HEK293 (cell line): ENCODE data around the gene DEPDC5.

Experiments
- CTCF ChIA-PET: fragments of 350-600 bp; formaldehyde crosslinking; extraction: SDS; loops from one replicate; lab custom pipeline; 2021; ENCODE audit warnings: antibody characterized with exemption; lab: Yijun Ruan, JAX
- POLR2A ChIA-PET: fragments of 300-600 bp; formaldehyde crosslinking; extraction: SDS; loops from one replicate; lab custom pipeline; 2020; ENCODE audit warnings: antibody characterized with exemption, inconsistent platforms; lab: Yijun Ruan, JAX
- H3K27ac ChIP-seq: fragments of 200-500 bp; sonication (Bioruptor generic); 2 replicates; pipeline ENCODE4 v1.5.1; 2014; ENCODE audit warnings: low read depth, low read length, control low read depth, inconsistent platforms; ENCODE audit errors: extremely low read depth
- H3K36me3 ChIP-seq, 2 experiments: fragments of 200-500 bp in 1 of 2; sonication (Bioruptor generic) in 1 of 2; 1 replicate in 1 of 2; 2 replicates in 1 of 2; pipeline ENCODE4 v1.5.1; 2014 to 2017; ENCODE audit warnings: inconsistent platforms in 2 of 2, low read length in 2 of 2; ENCODE audit not compliant: control insufficient read depth in 2 of 2, insufficient read depth in 1 of 2
- H3K4me1 ChIP-seq: fragments of 200-500 bp; sonication (Bioruptor generic); 2 replicates; pipeline ENCODE4 v1.5.1; 2014; ENCODE audit warnings: mild to moderate bottlenecking, low read length, inconsistent platforms; ENCODE audit not compliant: control insufficient read depth, insufficient read depth
- H3K4me3 ChIP-seq: 2 replicates; pipeline ENCODE4 v1.5.1; 2011; ENCODE audit warnings: low read depth, mild to moderate bottlenecking, control low read depth, low read length, moderate library complexity
- H3K9me3 ChIP-seq: fragments of 200-500 bp; sonication (Bioruptor generic); 2 replicates; pipeline ENCODE4 v1.5.1; 2014; ENCODE audit warnings: low read depth, low read length, inconsistent platforms; ENCODE audit not compliant: control insufficient read depth, insufficient read depth
- ATF2 ChIP-seq: fragments of 450-650 bp; formaldehyde crosslinking; IDR thresholded peaks from 2 replicates; pipeline ENCODE4 v1.5.1; 2016; ENCODE audit warnings: missing biosample characterization, missing genetic modification characterization, low read depth
- EGR2 ChIP-seq: fragments of 450-650 bp; formaldehyde crosslinking; IDR thresholded peaks from 2 replicates; pipeline ENCODE4 v1.5.1; 2016; ENCODE audit warnings: low read depth, missing biosample characterization, missing genetic modification characterization
- ELK4 ChIP-seq: IDR thresholded peaks from 2 replicates; pipeline ENCODE4 v1.6.1; 2011; ENCODE audit warnings: mild to moderate bottlenecking, low read depth, low read length, borderline replicate concordance
- IKZF3 ChIP-seq: fragments of 450-650 bp; IDR thresholded peaks from 2 replicates; pipeline ENCODE4 v1.5.0; 2018; ENCODE audit warnings: missing biosample characterization, mild to moderate bottlenecking, missing genetic modification characterization, moderate library complexity
- KLF7 ChIP-seq: fragments of 450-650 bp; formaldehyde crosslinking; IDR thresholded peaks from 2 replicates; pipeline ENCODE4 v1.5.1; 2016; ENCODE audit warnings: missing biosample characterization, missing genetic modification characterization, borderline replicate concordance
- KLF9 ChIP-seq: fragments of 450-650 bp; formaldehyde crosslinking; IDR thresholded peaks from 2 replicates; pipeline ENCODE4 v1.5.1; 2016; ENCODE audit warnings: missing biosample characterization, missing genetic modification characterization, low read depth
- OVOL3 ChIP-seq: fragments of 450-650 bp; formaldehyde crosslinking; IDR thresholded peaks from 2 replicates; pipeline ENCODE4 v1.5.1; 2016; ENCODE audit warnings: missing biosample characterization, missing genetic modification characterization
- PRDM6 ChIP-seq: fragments of 450-650 bp; formaldehyde crosslinking; IDR thresholded peaks from 2 replicates; pipeline ENCODE4 v1.5.1; 2017; ENCODE audit warnings: missing biosample characterization, missing genetic modification characterization
- REPIN1 ChIP-seq: fragments of 450-650 bp; formaldehyde crosslinking; IDR thresholded peaks from 2 replicates; pipeline ENCODE4 v1.5.1; 2017; ENCODE audit warnings: missing biosample characterization, missing genetic modification characterization, low read depth
- SCRT2 ChIP-seq: fragments of 450-650 bp; formaldehyde crosslinking; IDR thresholded peaks from 2 replicates; pipeline ENCODE4 v1.5.1; 2016; ENCODE audit warnings: missing biosample characterization, missing genetic modification characterization
- ZBTB21 ChIP-seq: fragments of 450-650 bp; formaldehyde crosslinking; IDR thresholded peaks from 2 replicates; pipeline ENCODE4 v1.5.1; 2017; ENCODE audit warnings: missing biosample characterization, missing genetic modification characterization
- ZBTB26 ChIP-seq: fragments of 450-650 bp; formaldehyde crosslinking; optimal IDR thresholded peaks from 2 replicates; pipeline ENCODE3; 2016; ENCODE audit warnings: missing biosample characterization, mild to moderate bottlenecking, missing genetic modification characterization
- ZNF10 ChIP-seq: fragments of 450-650 bp; formaldehyde crosslinking; IDR thresholded peaks from 2 replicates; pipeline ENCODE4 v1.5.1; 2017; ENCODE audit warnings: missing biosample characterization, missing genetic modification characterization
- ZNF114 ChIP-seq: fragments of 450-650 bp; formaldehyde crosslinking; IDR thresholded peaks from 2 replicates; pipeline ENCODE4 v1.5.0; 2017; ENCODE audit warnings: missing biosample characterization, missing genetic modification characterization
- ZNF280C ChIP-seq: fragments of 450-650 bp; formaldehyde crosslinking; IDR thresholded peaks from 2 replicates; pipeline ENCODE4 v1.5.1; 2016; ENCODE audit warnings: missing biosample characterization, missing genetic modification characterization
- ZNF394 ChIP-seq: fragments of 450-650 bp; formaldehyde crosslinking; IDR thresholded peaks from 2 replicates; pipeline ENCODE4 v1.5.1; 2016; ENCODE audit warnings: missing biosample characterization, missing genetic modification characterization, mild to moderate bottlenecking, moderate library complexity, borderline replicate concordance
- ZNF404 ChIP-seq: fragments of 450-650 bp; formaldehyde crosslinking; IDR thresholded peaks from 2 replicates; pipeline ENCODE4 v1.5.1; 2017; ENCODE audit warnings: missing biosample characterization, missing genetic modification characterization
- ZNF449 ChIP-seq: fragments of 450-650 bp; formaldehyde crosslinking; IDR thresholded peaks from 2 replicates; pipeline ENCODE4 v1.5.1; 2017; ENCODE audit warnings: missing biosample characterization, mild to moderate bottlenecking, missing genetic modification characterization, moderate library complexity
- ZNF48 ChIP-seq: fragments of 450-650 bp; formaldehyde crosslinking; IDR thresholded peaks from 2 replicates; pipeline ENCODE4 v1.5.1; 2016; ENCODE audit warnings: missing biosample characterization, missing genetic modification characterization
- ZNF501 ChIP-seq: fragments of 450-650 bp; formaldehyde crosslinking; IDR thresholded peaks from 2 replicates; pipeline ENCODE4 v1.5.1; 2016; ENCODE audit warnings: missing biosample characterization, missing genetic modification characterization
- ZNF580 ChIP-seq: fragments of 450-650 bp; formaldehyde crosslinking; IDR thresholded peaks from 2 replicates; pipeline ENCODE4 v1.5.1; 2016; ENCODE audit warnings: missing biosample characterization, missing genetic modification characterization
- ZNF585B ChIP-seq: fragments of 450-650 bp; formaldehyde crosslinking; IDR thresholded peaks from 2 replicates; pipeline ENCODE4 v1.5.1; 2016; ENCODE audit warnings: missing biosample characterization, missing genetic modification characterization
- ZNF654 ChIP-seq: fragments of 450-650 bp; formaldehyde crosslinking; IDR thresholded peaks from 2 replicates; pipeline ENCODE4 v1.5.1; 2016; ENCODE audit warnings: low read depth, missing biosample characterization, missing genetic modification characterization
- ZNF747 ChIP-seq: fragments of 450-650 bp; formaldehyde crosslinking; IDR thresholded peaks from 2 replicates; pipeline ENCODE4 v1.5.1; 2016; ENCODE audit warnings: missing biosample characterization, missing genetic modification characterization

The DEPDC5 gene

GRCh38 chr22:31943978-31944699, 190.3 kb downstream of the DEPDC5 start, which contains the start of gene YWHAH (continued):
- TF ChIP-seq ZNF580 (no peak), ZBTB21 (tag by site-specific recombination) (peak; percentile 25; the same call in 1 of the 2 replicates), KLF7 (peak; percentile 87; the same call in 1 of the 2 replicates), ELK4 (no peak), ZBTB26 (tag by site-specific recombination) (peak; percentile 57), SCRT2 (no peak), ZNF585B (tag by site-specific recombination) (no peak)
- TF ChIP-seq, all 188 proteins: peak for 35

GRCh38 chr22:31944700-31945442, 191.1 kb downstream of the DEPDC5 start:
- H3K27ac ChIP-seq = peak overlapping the region; percentile 99
- H3K4me1 ChIP-seq = peaks cover 12% of the 10 kb centered on the region; the same call in 1 of the 2 replicates
- peak overlapping the region; percentile 83 for H3K4me3 ChIP-seq
- no peaks in the 10 kb centered on the region for H3K9me3 ChIP-seq
- POLR2A ChIA-PET = interaction anchor here (1.0 to 2.3 kb wide), 5 partner anchors 13 to 283 kb away, joined by 3 to 5 read pairs (median 5); partner anchors contain the start of genes DEPDC5 and PISD
- H3K36me3 ChIP-seq = peaks cover 26 to 27% of the 10 kb centered on the region in 2 experiments
- CTCF ChIA-PET = interaction anchor here (0.7 to 2.6 kb wide), 4 partner anchors 25 to 683 kb away, joined by 3 to 10 read pairs (median 3); no protein-coding TSS in a partner anchor
- TF ChIP-seq ZNF449 (tag by site-specific recombination) (no peak), ZNF280C (no peak), PRDM6 (no peak), ZNF10 (tag by site-specific recombination) (no peak), ZNF404 (no peak), ZNF114 (tag by site-specific recombination) (no peak), EGR2 (tag by site-specific recombination) (peak; percentile 92), ZNF654 (tag by site-specific recombination) (no peak), IKZF3 (tag by site-specific recombination) (peak; percentile 21; the same call in 1 of the 2 replicates), OVOL3 (tag by site-specific recombination) (no peak), KLF9 (tag by site-specific recombination) (peak; percentile 82), REPIN1 (no peak), ZNF747 (tag by site-specific recombination) (no peak), ZNF501 (no peak), ATF2 (tag by site-specific recombination) (no peak), ZNF394 (no peak), ZNF48 (no peak)
